ENCODE data around the gene DIPK2A. TPM values are rescaled to one million over a fixed set of nuclear protein-coding genes. Genes with fewer than 3 reads are reported as not detected.

DIPK2A gene
- total and polyA plus RNA-seq, 10 donors: 6.2 to 41.8 (median 23.1) TPM

DNA sequence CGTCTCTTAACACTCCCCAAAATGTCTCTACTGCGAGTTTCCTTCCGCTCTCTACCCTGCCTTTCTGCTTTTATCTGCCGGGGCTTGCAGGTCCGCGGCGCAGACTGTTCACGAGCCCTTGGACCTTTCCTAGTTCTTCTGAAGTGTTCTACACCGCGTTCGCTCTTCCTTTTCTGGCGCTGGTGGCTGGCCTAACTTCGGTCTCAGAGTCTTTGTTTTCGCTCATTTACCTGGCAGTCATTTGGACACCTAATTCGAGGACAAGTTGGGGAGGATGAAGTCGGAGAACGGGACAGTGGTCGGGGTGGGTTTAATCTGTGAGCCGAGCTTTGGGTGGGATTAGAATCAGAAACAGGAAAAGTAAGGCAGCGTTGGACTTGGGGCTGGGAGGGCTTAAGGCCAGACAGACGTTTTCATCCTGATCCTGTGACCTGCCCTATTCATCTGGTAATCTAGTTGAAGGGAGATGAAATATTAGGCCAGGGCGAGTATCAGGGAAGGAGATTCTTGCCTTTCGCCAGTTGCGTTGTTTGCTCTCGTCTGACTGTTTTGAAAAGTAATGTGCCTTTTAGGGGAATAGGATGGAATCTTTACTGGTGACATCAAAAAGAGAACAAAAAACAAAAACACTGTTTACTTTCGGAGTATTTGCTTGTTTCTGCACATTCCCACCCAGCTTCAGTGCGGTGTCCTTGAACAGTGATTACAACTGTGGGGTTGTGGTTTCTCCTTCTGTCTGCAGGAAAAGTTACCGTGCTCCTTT, 1.8 kb downstream of the DIPK2A start:
- no peaks in the 10 kb centered on the region for H3K9me3 ChIP-seq
- peak overlapping the region; percentile 95 to 99 (median 98) for H3K27ac ChIP-seq
- no peaks in the 10 kb centered on the region for H3K27me3 ChIP-seq (replicated peaks in 1 of 7)
- H3K36me3 ChIP-seq: no peaks in the 10 kb centered on the region
- peak overlapping the region; percentile 67 to 99 (median 94) for H3K4me3 ChIP-seq
- H3K4me1 ChIP-seq: peaks cover 35 to 64% (median 57%) of the 10 kb centered on the region in 6 donors
- DNase-seq: no peak
- TF ChIP-seq POLR2A (IDR thresholded peaks at IDR 0.05) (peak in 1 of 3 donors; percentile 5), POLR2AphosphoS5 (IDR thresholded peaks at IDR 0.05) (peak in 2 of 3 donors; percentile 1 to 54)
- TF ChIP-seq, protein P1, sequence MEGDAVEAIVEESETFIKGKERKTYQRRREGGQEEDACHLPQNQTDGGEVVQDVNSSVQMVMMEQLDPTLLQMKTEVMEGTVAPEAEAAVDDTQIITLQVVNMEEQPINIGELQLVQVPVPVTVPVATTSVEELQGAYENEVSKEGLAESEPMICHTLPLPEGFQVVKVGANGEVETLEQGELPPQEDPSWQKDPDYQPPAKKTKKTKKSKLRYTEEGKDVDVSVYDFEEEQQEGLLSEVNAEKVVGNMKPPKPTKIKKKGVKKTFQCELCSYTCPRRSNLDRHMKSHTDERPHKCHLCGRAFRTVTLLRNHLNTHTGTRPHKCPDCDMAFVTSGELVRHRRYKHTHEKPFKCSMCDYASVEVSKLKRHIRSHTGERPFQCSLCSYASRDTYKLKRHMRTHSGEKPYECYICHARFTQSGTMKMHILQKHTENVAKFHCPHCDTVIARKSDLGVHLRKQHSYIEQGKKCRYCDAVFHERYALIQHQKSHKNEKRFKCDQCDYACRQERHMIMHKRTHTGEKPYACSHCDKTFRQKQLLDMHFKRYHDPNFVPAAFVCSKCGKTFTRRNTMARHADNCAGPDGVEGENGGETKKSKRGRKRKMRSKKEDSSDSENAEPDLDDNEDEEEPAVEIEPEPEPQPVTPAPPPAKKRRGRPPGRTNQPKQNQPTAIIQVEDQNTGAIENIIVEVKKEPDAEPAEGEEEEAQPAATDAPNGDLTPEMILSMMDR (IDR thresholded peaks at IDR 0.05 in 8 of 11, conservative IDR thresholded peaks at IDR 0.05 in 3 of 11): no peak
- 1% methylated on average over 28 of the region's 28 CpGs for WGBS, 5 donors
- intact Hi-C loops (cut with DNase I; ENCODE audit: low total_unique reads): no loop called here

DNA sequence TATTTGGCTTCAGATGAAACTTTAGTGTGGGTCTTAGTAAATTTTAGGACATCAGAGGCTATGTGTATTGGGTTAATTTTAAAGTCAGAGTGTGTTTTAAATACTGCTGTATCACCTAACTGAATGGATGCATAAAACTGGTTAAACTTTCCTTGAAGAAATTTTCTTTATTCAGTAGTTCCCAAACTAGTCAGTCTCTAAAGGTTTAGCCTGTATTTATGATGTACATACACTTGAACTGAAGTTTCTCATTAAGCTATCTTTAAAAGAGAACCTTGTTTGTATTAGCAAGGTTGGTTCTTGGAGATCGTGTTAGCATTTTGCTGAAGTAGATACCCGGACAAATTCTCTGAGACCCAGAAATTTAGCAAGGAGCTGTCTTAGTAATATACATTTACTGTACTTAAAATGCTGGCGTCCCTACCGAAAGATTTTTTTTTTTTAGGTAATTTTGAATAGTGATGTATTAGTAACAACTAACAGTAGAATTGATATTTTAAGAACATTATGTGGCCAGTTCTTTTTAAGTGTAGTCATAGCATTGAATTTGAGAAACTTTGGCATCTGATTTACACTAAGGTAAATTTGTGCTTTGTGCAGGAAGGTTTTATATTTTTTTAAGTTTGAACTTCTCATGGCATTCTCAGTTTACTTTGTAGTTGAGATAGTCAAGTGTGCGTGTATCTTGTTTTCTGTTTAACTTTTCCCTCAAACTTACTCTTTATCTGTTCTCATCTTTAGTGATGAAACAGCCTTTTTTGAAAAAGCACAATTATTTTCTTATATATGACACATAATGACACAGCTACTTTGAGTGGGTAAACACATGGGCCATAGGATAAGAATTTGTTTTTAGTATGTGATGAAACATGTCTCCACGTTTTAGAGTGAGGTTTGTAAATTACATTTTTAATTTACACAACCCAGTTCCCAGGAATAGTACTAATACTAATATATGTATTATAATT, 2.9 kb downstream of the DIPK2A start:
- intact Hi-C loops (cut with DNase I; ENCODE audit: low total_unique reads): no loop called here
- peaks cover 35 to 75% (median 67%) of the 10 kb centered on the region in 6 donors for H3K4me1 ChIP-seq
- TF ChIP-seq, protein P1 (IDR thresholded peaks at IDR 0.05 in 8 of 11, conservative IDR thresholded peaks at IDR 0.05 in 3 of 11): no peak
- TF ChIP-seq POLR2A (IDR thresholded peaks at IDR 0.05) (no peak), POLR2AphosphoS5 (IDR thresholded peaks at IDR 0.05) (no peak)
- no peak for DNase-seq
- no peaks in the 10 kb centered on the region for H3K27me3 ChIP-seq (replicated peaks in 1 of 7)
- H3K9me3 ChIP-seq: no peaks in the 10 kb centered on the region
- H3K36me3 ChIP-seq: no peaks in the 10 kb centered on the region
- 32 to 45% (median 36%) methylated on average over 6 of the region's 6 CpGs for WGBS, 5 donors
- H3K27ac ChIP-seq: peak overlapping the region in 7 of 8 donors; percentile 95 to 99 (median 98)
- H3K4me3 ChIP-seq: peak overlapping the region in 7 of 8 donors; percentile 67 to 99 (median 95)

DNA sequence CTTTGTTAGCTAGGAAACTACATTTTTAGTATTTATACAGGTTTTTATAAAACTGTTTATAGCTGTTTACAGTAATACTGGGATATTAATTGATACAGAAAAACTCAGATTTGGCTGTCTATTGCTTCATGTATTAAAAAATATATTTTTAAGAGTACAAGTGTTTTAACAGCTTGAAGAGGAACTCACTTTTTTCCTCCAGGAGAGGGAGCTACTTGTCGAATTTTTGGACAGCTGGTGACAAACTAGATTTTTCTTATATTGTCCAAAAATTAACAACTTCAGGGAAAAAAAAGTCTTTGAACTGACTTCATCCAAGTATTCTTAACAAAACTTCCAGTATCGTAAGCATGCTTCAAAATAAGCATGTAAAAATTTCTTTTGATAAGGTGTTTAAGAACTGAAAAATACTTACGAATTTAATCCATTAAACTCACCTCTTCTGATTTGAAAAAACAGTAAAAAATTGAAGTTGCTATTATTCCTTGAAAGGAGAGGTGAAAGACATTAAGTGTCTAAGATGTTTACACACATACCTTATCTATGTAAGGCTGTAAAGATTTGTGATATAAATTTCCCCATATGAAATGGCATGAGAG, 4.0 kb downstream of the DIPK2A start:
- no peak for DNase-seq
- peak overlapping the region in 6 of 8 donors; percentile 14 to 99 (median 95) for H3K27ac ChIP-seq

More for the DNA sequence above, 4.0 kb downstream of the DIPK2A start:
- intact Hi-C loops (cut with DNase I; ENCODE audit: low total_unique reads): no loop called here
- WGBS, 5 donors: 39 to 50% (median 44%) methylated on average over 3 of the region's 3 CpGs
- H3K27me3 ChIP-seq (replicated peaks in 1 of 7): no peaks in the 10 kb centered on the region
- TF ChIP-seq POLR2AphosphoS5 (IDR thresholded peaks at IDR 0.05) (no peak), POLR2A (IDR thresholded peaks at IDR 0.05) (no peak)
- TF ChIP-seq, protein P1 (IDR thresholded peaks at IDR 0.05 in 8 of 11, conservative IDR thresholded peaks at IDR 0.05 in 3 of 11): peak in 8 of 11 experiments; percentile 31 to 66 (median 55)
- peaks cover 30 to 77% (median 66%) of the 10 kb centered on the region in 6 donors for H3K4me1 ChIP-seq
- H3K4me3 ChIP-seq: peak overlapping the region in 2 of 8 donors; percentile 87 to 96
- H3K9me3 ChIP-seq: no peaks in the 10 kb centered on the region
- H3K36me3 ChIP-seq: no peaks in the 10 kb centered on the region
